Spleen (tissue), 7 donors: ENCODE data around the gene ZNF598.
A peak's percentile ranks its signal among the peaks of the same experiment; 100 is the strongest.

Experiments used
- POLR2A ChIP-seq, 3 donors: fragments of 450-650 bp; IDR thresholded peaks; one replicate each; pipeline ENCODE4 v1.5.1; 2017; ENCODE audit warnings: antibody characterized with exemption in 3 of 3, mild to moderate bottlenecking in 1 of 3
- POLR2AphosphoS5 ChIP-seq, 3 donors: sonication (generic); formaldehyde crosslinking; IDR thresholded peaks; one replicate each; pipeline ENCODE4 v1.5.1; 2017; ENCODE audit warnings: antibody characterized with exemption in 3 of 3
- TF ChIP-seq, protein P1 (sequence below), 11 experiments: fragments of 200-600 bp in 7 of 11; fragments of 450-650 bp in 4 of 11; sonication (generic) in 4 of 11; IDR thresholded peaks in 8 of 11; conservative IDR thresholded peaks in 3 of 11; 1 replicate in 7 of 11; 2 replicates in 4 of 11; pipeline versions ENCODE4 v1.4.0 to v1.8.0; 2016 to 2021; ENCODE audit warnings: antibody characterized with exemption in 11 of 11, inconsistent platforms in 4 of 11, mild to moderate bottlenecking in 1 of 11
- donor health status: DM: no; HTN: no; CAD: no; lungs with moderate emphysema.
- donor health status: DM: no; HTN: no; CAD: no.
- donor health status: DM: no; HTN: no; CAD: no.

- TF ChIP-seq, protein P1, sequence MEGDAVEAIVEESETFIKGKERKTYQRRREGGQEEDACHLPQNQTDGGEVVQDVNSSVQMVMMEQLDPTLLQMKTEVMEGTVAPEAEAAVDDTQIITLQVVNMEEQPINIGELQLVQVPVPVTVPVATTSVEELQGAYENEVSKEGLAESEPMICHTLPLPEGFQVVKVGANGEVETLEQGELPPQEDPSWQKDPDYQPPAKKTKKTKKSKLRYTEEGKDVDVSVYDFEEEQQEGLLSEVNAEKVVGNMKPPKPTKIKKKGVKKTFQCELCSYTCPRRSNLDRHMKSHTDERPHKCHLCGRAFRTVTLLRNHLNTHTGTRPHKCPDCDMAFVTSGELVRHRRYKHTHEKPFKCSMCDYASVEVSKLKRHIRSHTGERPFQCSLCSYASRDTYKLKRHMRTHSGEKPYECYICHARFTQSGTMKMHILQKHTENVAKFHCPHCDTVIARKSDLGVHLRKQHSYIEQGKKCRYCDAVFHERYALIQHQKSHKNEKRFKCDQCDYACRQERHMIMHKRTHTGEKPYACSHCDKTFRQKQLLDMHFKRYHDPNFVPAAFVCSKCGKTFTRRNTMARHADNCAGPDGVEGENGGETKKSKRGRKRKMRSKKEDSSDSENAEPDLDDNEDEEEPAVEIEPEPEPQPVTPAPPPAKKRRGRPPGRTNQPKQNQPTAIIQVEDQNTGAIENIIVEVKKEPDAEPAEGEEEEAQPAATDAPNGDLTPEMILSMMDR (IDR thresholded peaks at IDR 0.05 in 8 of 11, conservative IDR thresholded peaks at IDR 0.05 in 3 of 11): peak in 1 of 11 experiments; percentile 35
- TF ChIP-seq POLR2A (IDR thresholded peaks at IDR 0.05) (no peak), POLR2AphosphoS5 (IDR thresholded peaks at IDR 0.05) (peak in 2 of 3 donors; percentile 58 to 80)
These were observed 37.3 kb upstream of the ZNF598 start for GRCh38 chr16:2046893-2047329.
